Measurements from ENCODE around the gene CYFIP1.

CYFIP1 gene

GRCh38 chr15:22968366-22968765 is 11.8 kb downstream of the CYFIP1 start:
- peak; percentile 75 for DNase-seq (ENCODE audit: low spot score)

- no peak for DNase-seq (ENCODE audit: low spot score)
Measured at GRCh38 chr15:22967084-22967770, 12.9 kb downstream of the CYFIP1 start.

GRCh38 chr15:22966321-22967083 is 13.7 kb downstream of the CYFIP1 start:
- DNase-seq (ENCODE audit: low spot score), result no peak

- DNase-seq (ENCODE audit: low spot score), result no peak
Measured at GRCh38 chr15:22963641-22964040, 16.5 kb downstream of the CYFIP1 start.

GRCh38 chr15:22962611-22963010 is 17.6 kb downstream of the CYFIP1 start:
- DNase-seq (ENCODE audit: low spot score), result no peak

- DNase-seq (ENCODE audit: low spot score), result no peak
Measured at GRCh38 chr15:22961762-22962161, 18.4 kb downstream of the CYFIP1 start.

GRCh38 chr15:22960556-22960955 is 19.6 kb downstream of the CYFIP1 start:
- DNase-seq (ENCODE audit: low spot score), result no peak

GRCh38 chr15:22960126-22960525 is 20.0 kb downstream of the CYFIP1 start:
- no peak for DNase-seq (ENCODE audit: low spot score)

- no peak for DNase-seq (ENCODE audit: low spot score)
Measured at GRCh38 chr15:22959321-22960101, 20.7 kb downstream of the CYFIP1 start.

- DNase-seq (ENCODE audit: low spot score), result no peak
Measured at GRCh38 chr15:22958487-22959280, 21.5 kb downstream of the CYFIP1 start.

GRCh38 chr15:22956978-22957260 is 23.2 kb downstream of the CYFIP1 start:
- DNase-seq (ENCODE audit: low spot score), result no peak

GRCh38 chr15:22956257-22956977 is 23.8 kb downstream of the CYFIP1 start:
- no peak for DNase-seq (ENCODE audit: low spot score)

- DNase-seq (ENCODE audit: low spot score), result no peak
Measured at GRCh38 chr15:22955544-22956119, 24.5 kb downstream of the CYFIP1 start.

GRCh38 chr15:22954798-22955543 is 25.2 kb downstream of the CYFIP1 start:
- no peak for DNase-seq (ENCODE audit: low spot score)

GRCh38 chr15:22954326-22954725 is 25.8 kb downstream of the CYFIP1 start:
- DNase-seq (ENCODE audit: low spot score), result no peak

- DNase-seq (ENCODE audit: low spot score), result peak; percentile 71
Measured at GRCh38 chr15:22952796-22953579, 27.2 kb downstream of the CYFIP1 start.

GRCh38 chr15:22951381-22952280 is 28.5 kb downstream of the CYFIP1 start:
- no peak for DNase-seq (ENCODE audit: low spot score)

- no peak for DNase-seq (ENCODE audit: low spot score)
Measured at GRCh38 chr15:22951031-22951380, 29.2 kb downstream of the CYFIP1 start.

All from AG20443 (cell line).